ENCODE measurements around the gene SOCS3. TPM values are rescaled to one million over a fixed set of nuclear protein-coding genes. Genes with fewer than 3 reads are reported as not detected.

SOCS3 gene
- total RNA-seq, 1 donor from 2014 or later: 5.4 TPM

DNA sequence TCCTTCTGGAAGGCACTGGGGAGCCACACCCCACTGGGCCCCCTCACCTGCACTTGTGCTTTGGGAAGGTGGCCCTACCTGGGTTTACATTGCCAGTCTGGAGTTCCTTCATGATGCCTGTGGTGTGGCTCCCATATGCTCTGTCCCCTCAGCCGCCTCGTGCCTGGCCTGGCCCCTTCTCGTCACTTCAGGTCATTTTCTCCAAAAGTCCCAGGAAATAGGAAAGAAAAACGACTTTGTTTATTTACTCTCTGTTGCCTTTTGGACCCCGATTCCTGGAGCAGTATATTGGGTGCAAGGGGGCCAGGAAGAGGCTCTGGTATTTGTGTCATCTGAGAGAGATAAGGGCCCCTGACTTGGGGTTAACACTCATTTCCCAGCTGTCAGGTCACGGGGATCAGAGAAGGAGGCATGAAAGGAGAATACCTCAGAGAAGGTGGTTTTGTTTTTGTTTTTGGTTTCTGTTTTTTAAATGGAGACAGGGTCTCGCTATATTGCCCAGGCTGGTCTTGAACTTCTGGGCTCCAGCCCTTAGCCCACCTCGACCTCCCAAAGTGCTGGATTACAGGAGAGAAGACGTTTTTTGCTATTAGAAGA lies 4.7 kb downstream of the SOCS3 start:
- H3K27me3 Mint-ChIP-seq: peaks cover 44% of the 10 kb centered on the region
- H3K27ac Mint-ChIP-seq: no peak overlapping the region

DNA sequence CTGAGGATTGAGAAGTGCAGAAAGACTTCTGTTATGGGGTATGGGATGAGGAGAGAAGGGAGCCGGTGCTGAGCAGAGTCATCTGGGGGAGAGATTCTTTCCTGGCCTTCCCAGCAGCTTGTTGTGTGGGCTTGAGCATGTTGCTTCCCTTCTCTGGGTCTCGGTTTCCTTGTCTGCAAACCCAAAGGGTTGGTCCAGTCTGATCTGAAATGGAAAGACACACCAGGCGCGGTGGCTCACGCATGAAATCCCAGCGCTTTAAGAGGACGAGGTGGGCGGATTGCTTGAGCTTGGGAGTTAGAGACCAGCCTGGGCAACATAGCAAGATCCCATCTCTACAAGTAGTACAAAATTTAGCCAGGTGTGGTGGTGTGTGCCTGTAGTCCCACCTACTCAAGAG lies 6.0 kb downstream of the SOCS3 start:
- H3K27me3 Mint-ChIP-seq: peaks cover 48% of the 10 kb centered on the region
- H3K4me3 Mint-ChIP-seq (ENCODE audit: low read depth): no peak overlapping the region
- H3K9me3 Mint-ChIP-seq (ENCODE audit: low read depth): no peaks in the 10 kb centered on the region
- no peak for DNase-seq (ENCODE audit: low spot score, unreplicated experiment)
- H3K4me1 Mint-ChIP-seq (ENCODE audit: low read depth): peaks cover 16% of the 10 kb centered on the region
- H3K36me3 Mint-ChIP-seq (ENCODE audit: insufficient read depth): peaks cover 4% of the 10 kb centered on the region
- no peak overlapping the region for H3K27ac Mint-ChIP-seq
- TF ChIP-seq, protein P1, sequence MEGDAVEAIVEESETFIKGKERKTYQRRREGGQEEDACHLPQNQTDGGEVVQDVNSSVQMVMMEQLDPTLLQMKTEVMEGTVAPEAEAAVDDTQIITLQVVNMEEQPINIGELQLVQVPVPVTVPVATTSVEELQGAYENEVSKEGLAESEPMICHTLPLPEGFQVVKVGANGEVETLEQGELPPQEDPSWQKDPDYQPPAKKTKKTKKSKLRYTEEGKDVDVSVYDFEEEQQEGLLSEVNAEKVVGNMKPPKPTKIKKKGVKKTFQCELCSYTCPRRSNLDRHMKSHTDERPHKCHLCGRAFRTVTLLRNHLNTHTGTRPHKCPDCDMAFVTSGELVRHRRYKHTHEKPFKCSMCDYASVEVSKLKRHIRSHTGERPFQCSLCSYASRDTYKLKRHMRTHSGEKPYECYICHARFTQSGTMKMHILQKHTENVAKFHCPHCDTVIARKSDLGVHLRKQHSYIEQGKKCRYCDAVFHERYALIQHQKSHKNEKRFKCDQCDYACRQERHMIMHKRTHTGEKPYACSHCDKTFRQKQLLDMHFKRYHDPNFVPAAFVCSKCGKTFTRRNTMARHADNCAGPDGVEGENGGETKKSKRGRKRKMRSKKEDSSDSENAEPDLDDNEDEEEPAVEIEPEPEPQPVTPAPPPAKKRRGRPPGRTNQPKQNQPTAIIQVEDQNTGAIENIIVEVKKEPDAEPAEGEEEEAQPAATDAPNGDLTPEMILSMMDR (IDR thresholded peaks at IDR 0.05; ENCODE audit: unreplicated experiment): no peak

More for the DNA sequence above, 4.7 kb downstream of the SOCS3 start:
- DNase-seq (ENCODE audit: low spot score, unreplicated experiment): no peak
- Mint-ChIP-seq H3K9me3 (ENCODE audit: low read depth) (no peaks in the 10 kb centered on the region), H3K4me1 (ENCODE audit: low read depth) (peaks cover 16% of the 10 kb centered on the region), H3K36me3 (ENCODE audit: insufficient read depth) (peaks cover 4% of the 10 kb centered on the region), H3K4me3 (ENCODE audit: low read depth) (no peak overlapping the region)
- TF ChIP-seq, protein P1 (IDR thresholded peaks at IDR 0.05; ENCODE audit: unreplicated experiment): no peak

DNA sequence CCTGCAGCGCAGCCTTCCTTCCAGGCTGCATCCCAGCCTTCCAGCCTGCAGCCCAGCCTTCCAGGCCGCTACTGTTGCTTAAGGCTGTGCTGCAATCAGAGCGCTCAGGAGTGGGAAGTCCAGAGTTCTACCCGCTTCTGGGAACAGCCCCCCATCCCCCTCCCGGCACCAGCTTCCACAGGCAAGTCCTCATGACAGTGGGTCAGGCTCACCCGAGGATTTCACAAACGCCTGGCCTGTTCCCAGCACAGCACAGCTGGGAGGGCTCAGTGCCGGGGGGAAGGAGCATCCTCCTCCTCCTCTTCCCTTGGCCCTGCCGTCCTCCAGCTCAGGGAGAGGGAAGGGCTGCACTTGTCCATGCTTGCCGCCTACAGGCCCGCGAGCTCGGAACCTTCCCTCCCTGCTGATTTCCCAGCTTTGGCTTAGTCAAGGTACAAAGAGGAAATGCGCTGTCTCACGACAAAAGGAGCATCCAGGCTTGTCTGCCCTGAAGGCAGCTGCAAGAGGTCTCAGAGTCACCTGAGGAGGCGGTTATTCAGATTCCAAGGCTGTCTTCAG lies 8.3 kb downstream of the SOCS3 start:
- DNase-seq (ENCODE audit: low spot score, unreplicated experiment): no peak
- Mint-ChIP-seq H3K27ac (no peak overlapping the region), H3K27me3 (peaks cover 44% of the 10 kb centered on the region), H3K36me3 (ENCODE audit: insufficient read depth) (peaks cover 1% of the 10 kb centered on the region), H3K4me1 (ENCODE audit: low read depth) (peaks cover 12% of the 10 kb centered on the region), H3K4me3 (ENCODE audit: low read depth) (no peak overlapping the region), H3K9me3 (ENCODE audit: low read depth) (no peaks in the 10 kb centered on the region)
- TF ChIP-seq, protein P1 (IDR thresholded peaks at IDR 0.05; ENCODE audit: unreplicated experiment): no peak

GRCh38 chr17:78349891-78350642 lies 9.8 kb downstream of the SOCS3 start:
- Mint-ChIP-seq H3K36me3 (ENCODE audit: insufficient read depth) (no peaks in the 10 kb centered on the region), H3K4me3 (ENCODE audit: low read depth) (no peak overlapping the region), H3K27ac (no peak overlapping the region), H3K9me3 (ENCODE audit: low read depth) (no peaks in the 10 kb centered on the region), H3K27me3 (peaks cover 42% of the 10 kb centered on the region), H3K4me1 (ENCODE audit: low read depth) (peaks cover 4% of the 10 kb centered on the region)
- TF ChIP-seq, protein P1 (IDR thresholded peaks at IDR 0.05; ENCODE audit: unreplicated experiment): no peak
- no peak for DNase-seq (ENCODE audit: low spot score, unreplicated experiment)

- TF ChIP-seq, protein P1 (IDR thresholded peaks at IDR 0.05; ENCODE audit: unreplicated experiment): no peak
- no peak for DNase-seq (ENCODE audit: low spot score, unreplicated experiment)
- Mint-ChIP-seq H3K4me3 (ENCODE audit: low read depth) (no peak overlapping the region), H3K4me1 (ENCODE audit: low read depth) (peaks cover 3% of the 10 kb centered on the region), H3K27ac (no peak overlapping the region), H3K9me3 (ENCODE audit: low read depth) (no peaks in the 10 kb centered on the region), H3K27me3 (peaks cover 37% of the 10 kb centered on the region), H3K36me3 (ENCODE audit: insufficient read depth) (no peaks in the 10 kb centered on the region)
These were observed 11.7 kb downstream of the SOCS3 start for GRCh38 chr17:78348055-78348770.
